Fibroblast of lung (primary cell): ENCODE results near the gene OXLD1.

Source experiments
- EZH2 ChIP-seq: IDR thresholded peaks from 2 replicates; pipeline ENCODE4 v1.5.1; 2012; ENCODE audit warnings: low read length, control low read depth, mild to moderate bottlenecking; ENCODE audit errors: missing control alignments
- TF ChIP-seq, protein P1 (sequence below), 2 donors: IDR thresholded peaks in 1 of 2; conservative IDR thresholded peaks in 1 of 2; 1 replicate in 1 of 2; 2 replicates in 1 of 2; pipeline ENCODE4 v1.5.1; 2011 to 2012; ENCODE audit warnings: low read length in 2 of 2, control low read depth in 1 of 2, inconsistent platforms in 1 of 2, low read depth in 1 of 2, mild to moderate bottlenecking in 1 of 2

DNA sequence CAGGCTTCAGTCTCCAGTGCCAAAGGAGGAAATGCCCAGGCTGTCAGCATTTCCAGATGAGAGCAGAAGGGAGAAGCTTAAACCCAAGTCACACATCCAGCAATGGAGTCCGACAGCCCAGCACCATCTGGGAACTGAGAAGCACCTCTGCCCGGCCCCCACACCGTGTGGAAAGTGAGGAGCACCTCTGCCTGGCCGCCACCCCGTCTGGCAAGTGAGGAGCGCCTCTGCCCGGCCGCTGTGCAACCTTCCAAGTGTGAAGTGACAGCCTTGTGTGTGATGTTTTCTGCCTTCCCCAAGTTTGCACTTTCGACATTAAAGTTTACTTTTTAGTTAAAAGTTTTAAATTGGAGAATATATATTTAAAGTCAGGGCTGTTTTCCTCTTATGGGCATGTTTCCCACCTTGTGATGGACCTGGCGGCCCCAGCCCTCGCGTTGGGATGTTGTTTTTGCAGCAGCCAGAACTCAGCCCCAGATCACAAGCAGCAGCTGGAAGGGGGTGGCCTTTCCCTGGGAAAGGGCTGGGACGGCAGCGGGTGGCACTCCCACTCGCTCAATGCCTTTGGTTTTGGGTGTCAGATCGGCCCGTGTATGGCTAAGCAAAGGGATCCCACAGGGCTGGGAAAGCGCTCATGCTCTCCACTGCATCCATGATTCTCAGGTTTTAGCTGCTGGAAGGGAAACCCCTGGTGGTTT lies 7.3 kb upstream of the OXLD1 start:
- TF ChIP-seq, protein P1, sequence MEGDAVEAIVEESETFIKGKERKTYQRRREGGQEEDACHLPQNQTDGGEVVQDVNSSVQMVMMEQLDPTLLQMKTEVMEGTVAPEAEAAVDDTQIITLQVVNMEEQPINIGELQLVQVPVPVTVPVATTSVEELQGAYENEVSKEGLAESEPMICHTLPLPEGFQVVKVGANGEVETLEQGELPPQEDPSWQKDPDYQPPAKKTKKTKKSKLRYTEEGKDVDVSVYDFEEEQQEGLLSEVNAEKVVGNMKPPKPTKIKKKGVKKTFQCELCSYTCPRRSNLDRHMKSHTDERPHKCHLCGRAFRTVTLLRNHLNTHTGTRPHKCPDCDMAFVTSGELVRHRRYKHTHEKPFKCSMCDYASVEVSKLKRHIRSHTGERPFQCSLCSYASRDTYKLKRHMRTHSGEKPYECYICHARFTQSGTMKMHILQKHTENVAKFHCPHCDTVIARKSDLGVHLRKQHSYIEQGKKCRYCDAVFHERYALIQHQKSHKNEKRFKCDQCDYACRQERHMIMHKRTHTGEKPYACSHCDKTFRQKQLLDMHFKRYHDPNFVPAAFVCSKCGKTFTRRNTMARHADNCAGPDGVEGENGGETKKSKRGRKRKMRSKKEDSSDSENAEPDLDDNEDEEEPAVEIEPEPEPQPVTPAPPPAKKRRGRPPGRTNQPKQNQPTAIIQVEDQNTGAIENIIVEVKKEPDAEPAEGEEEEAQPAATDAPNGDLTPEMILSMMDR (conservative IDR thresholded peaks at IDR 0.05 in 1 of 2, IDR thresholded peaks at IDR 0.05 in 1 of 2; ENCODE audit: low read depth in 1 of 2, low read length in 2 of 2) = no peak
- no peak for TF ChIP-seq EZH2
